OCI-LY7 (cell line): Measurements from ENCODE around the gene NCAM1.

ENCODE experiments used
- CTCF ChIP-seq: fragments of 200-600 bp; sonication (generic); conservative IDR thresholded peaks from 2 replicates; pipeline ENCODE4 v1.5.1; 2014; ENCODE audit warnings: mild to moderate bottlenecking, antibody characterized with exemption, low read length, moderate library complexity, mixed read lengths
- EZH2phosphoT487 ChIP-seq: fragments of 200-600 bp; sonication (generic); IDR thresholded peaks from 2 replicates; pipeline ENCODE4 v1.6.1; 2018; ENCODE audit warnings: low read depth, borderline replicate concordance, mild to moderate bottlenecking, mixed run types, antibody characterized with exemption, low read length, moderate library complexity, mixed read lengths

- TF ChIP-seq CTCF (no peak), EZH2phosphoT487 (no peak)
Observed at GRCh38 chr11:113022262-113022661, 61.0 kb downstream of the NCAM1 start.
